Measurements from ENCODE around the gene MYRIP. TPM values are rescaled to one million over a fixed set of nuclear protein-coding genes. Genes with fewer than 3 reads are reported as not detected.

The MYRIP gene
- total RNA-seq, 1 experiment from 2014 or later = not detected

GRCh38 chr3:40185029-40185695 is 375.8 kb downstream of the MYRIP start:
- Histone ChIP-seq H3K9ac (ENCODE audit: low read length) (no peak overlapping the region), H2AFZ (ENCODE audit: low read length) (no peak overlapping the region), H3K27ac (ENCODE audit: low read length) (no peak overlapping the region), H3K9me2 (replicated peaks; ENCODE audit: low read length) (no peaks in the 10 kb centered on the region), H3K4me3 (ENCODE audit: low read length) (no peak overlapping the region), H3K4me2 (ENCODE audit: low read length) (no peak overlapping the region), H3K9me3 (ENCODE audit: low read length) (no peaks in the 10 kb centered on the region), H3K27me3 (ENCODE audit: low read length) (peaks cover 40% of the 10 kb centered on the region), H3K4me1 (ENCODE audit: insufficient read depth, low read length) (no peaks in the 10 kb centered on the region), H3K36me3 (ENCODE audit: low read depth, low read length) (no peaks in the 10 kb centered on the region), H3K79me2 (ENCODE audit: low read length) (no peaks in the 10 kb centered on the region), H4K20me1 (ENCODE audit: low read length) (no peaks in the 10 kb centered on the region), H3F3A (ENCODE audit: low read length, unreplicated experiment) (no peaks in the 10 kb centered on the region)
- ATAC-seq (no peak), DNase-seq (no peak)
- BruUV-seq (replicated peaks) = no TSS peak
- ChIA-PET CTCF (no interaction called here), POLR2A (ENCODE audit: unreplicated experiment) (no interaction called here)
- TF ChIP-seq EZH2 (IDR thresholded peaks at IDR 0.05; ENCODE audit: low read length, unreplicated experiment) (no peak), CTCF (conservative IDR thresholded peaks at IDR 0.05; ENCODE audit: low read depth, low read length) (no peak), EZH2phosphoT487 (IDR thresholded peaks at IDR 0.05; ENCODE audit: borderline replicate concordance, low read length) (no peak)
- intact Hi-C loops (cut with micrococcal nuclease) = no loop called here

- no peak overlapping the region for H3K9ac ChIP-seq (ENCODE audit: low read length)
- ChIA-PET POLR2A (ENCODE audit: unreplicated experiment) (no interaction called here), CTCF (no interaction called here)
- no peaks in the 10 kb centered on the region for H3K9me2 ChIP-seq (replicated peaks; ENCODE audit: low read length)
- H3K4me3 ChIP-seq (ENCODE audit: low read length) = no peak overlapping the region
- H3K4me1 ChIP-seq (ENCODE audit: insufficient read depth, low read length) = no peaks in the 10 kb centered on the region
- H3K27me3 ChIP-seq (ENCODE audit: low read length) = peaks cover 40% of the 10 kb centered on the region
- H3K4me2 ChIP-seq (ENCODE audit: low read length) = no peak overlapping the region
- no peak overlapping the region for H3K27ac ChIP-seq (ENCODE audit: low read length)
- intact Hi-C loops (cut with micrococcal nuclease) = no loop called here
- ATAC-seq = no peak
- no peak for DNase-seq
- no peaks in the 10 kb centered on the region for H4K20me1 ChIP-seq (ENCODE audit: low read length)
- no TSS peak for BruUV-seq (replicated peaks)
- no peaks in the 10 kb centered on the region for H3K79me2 ChIP-seq (ENCODE audit: low read length)
- no peaks in the 10 kb centered on the region for H3K9me3 ChIP-seq (ENCODE audit: low read length)
- H2AFZ ChIP-seq (ENCODE audit: low read length) = no peak overlapping the region
- no peaks in the 10 kb centered on the region for H3K36me3 ChIP-seq (ENCODE audit: low read depth, low read length)
- H3F3A ChIP-seq (ENCODE audit: low read length, unreplicated experiment) = no peaks in the 10 kb centered on the region
- no peak for TF ChIP-seq EZH2phosphoT487 (IDR thresholded peaks at IDR 0.05; ENCODE audit: borderline replicate concordance, low read length)
- no peak for TF ChIP-seq CTCF (conservative IDR thresholded peaks at IDR 0.05; ENCODE audit: low read depth, low read length)
- TF ChIP-seq EZH2 (IDR thresholded peaks at IDR 0.05; ENCODE audit: low read length, unreplicated experiment) = no peak
Measured at GRCh38 chr3:40186508-40186907, 377.1 kb downstream of the MYRIP start.

GRCh38 chr3:40187945-40188344 is 378.5 kb downstream of the MYRIP start:
- Histone ChIP-seq H3K4me1 (ENCODE audit: insufficient read depth, low read length) (no peaks in the 10 kb centered on the region), H3F3A (ENCODE audit: low read length, unreplicated experiment) (no peaks in the 10 kb centered on the region), H4K20me1 (ENCODE audit: low read length) (no peaks in the 10 kb centered on the region), H3K27ac (ENCODE audit: low read length) (no peak overlapping the region), H3K27me3 (ENCODE audit: low read length) (peaks cover 35% of the 10 kb centered on the region), H3K4me3 (ENCODE audit: low read length) (no peak overlapping the region), H3K4me2 (ENCODE audit: low read length) (no peak overlapping the region), H3K9me2 (replicated peaks; ENCODE audit: low read length) (no peaks in the 10 kb centered on the region), H3K79me2 (ENCODE audit: low read length) (no peaks in the 10 kb centered on the region), H3K9me3 (ENCODE audit: low read length) (no peaks in the 10 kb centered on the region), H3K36me3 (ENCODE audit: low read depth, low read length) (no peaks in the 10 kb centered on the region), H2AFZ (ENCODE audit: low read length) (no peak overlapping the region), H3K9ac (ENCODE audit: low read length) (no peak overlapping the region)
- no TSS peak for BruUV-seq (replicated peaks)
- TF ChIP-seq CTCF (conservative IDR thresholded peaks at IDR 0.05; ENCODE audit: low read depth, low read length) (no peak), EZH2 (IDR thresholded peaks at IDR 0.05; ENCODE audit: low read length, unreplicated experiment) (no peak), EZH2phosphoT487 (IDR thresholded peaks at IDR 0.05; ENCODE audit: borderline replicate concordance, low read length) (no peak)
- no peak for DNase-seq
- ChIA-PET POLR2A (ENCODE audit: unreplicated experiment) (no interaction called here), CTCF (no interaction called here)
- no peak for ATAC-seq
- intact Hi-C loops (cut with micrococcal nuclease) = no loop called here
